ENCODE measurements around the gene MYOZ3. TPM values are rescaled to one million over a fixed set of nuclear protein-coding genes. Genes with fewer than 3 reads are reported as not detected.

Gene MYOZ3
- total RNA-seq, 4 donors from 2014 or later = 4.8 to 12.6 (median 11.3) TPM

- peak overlapping the region; percentile 91 to 99 (median 98) for H3K27ac ChIP-seq
- intact Hi-C loops (cut with DNase I; ENCODE audit: low total_unique reads) (no loop called here), in situ Hi-C loops (cut with MboI; ENCODE audit: low sequenced_read_pairs in 4 of 4) (loop anchor here in 1 of 4 donors (10.0 kb wide), 1 partner anchor 99 kb away; no protein-coding TSS in a partner anchor)
- no peak overlapping the region for H3K4me3 ChIP-seq
- DNase-seq (no peak), ATAC-seq (no peak)
- H3K36me3 ChIP-seq = no peaks in the 10 kb centered on the region
- H3K4me1 ChIP-seq = peaks cover 63 to 90% of the 10 kb centered on the region in 2 donors
- no peaks in the 10 kb centered on the region for H3K9me3 ChIP-seq
- TF ChIP-seq POLR2A (IDR thresholded peaks at IDR 0.05) (no peak), CTCF (IDR thresholded peaks at IDR 0.05 in 4 of 5, conservative IDR thresholded peaks at IDR 0.05 in 1 of 5) (no peak)
- H3K27me3 ChIP-seq = no peaks in the 10 kb centered on the region
These were observed 2.9 kb downstream of the MYOZ3 start for GRCh38 chr5:150663936-150664335.

- H3K36me3 ChIP-seq = no peaks in the 10 kb centered on the region
- H3K4me1 ChIP-seq = peaks cover 52 to 87% of the 10 kb centered on the region in 2 donors
- intact Hi-C loops (cut with DNase I; ENCODE audit: low total_unique reads) (no loop called here), in situ Hi-C loops (cut with MboI; ENCODE audit: low sequenced_read_pairs in 4 of 4) (loop anchor here in 1 of 4 donors (10.0 kb wide), 1 partner anchor 100 kb away; no protein-coding TSS in a partner anchor)
- H3K4me3 ChIP-seq = no peak overlapping the region
- peak overlapping the region; percentile 91 to 99 (median 98) for H3K27ac ChIP-seq
- no peaks in the 10 kb centered on the region for H3K27me3 ChIP-seq
- no peak for TF ChIP-seq POLR2A (IDR thresholded peaks at IDR 0.05)
- no peak for TF ChIP-seq CTCF (IDR thresholded peaks at IDR 0.05 in 4 of 5, conservative IDR thresholded peaks at IDR 0.05 in 1 of 5)
- H3K9me3 ChIP-seq = no peaks in the 10 kb centered on the region
- ATAC-seq (no peak), DNase-seq (no peak)
These were observed 4.0 kb downstream of the MYOZ3 start for GRCh38 chr5:150665044-150665443.

GRCh38 chr5:150670275-150670947 is 9.4 kb downstream of the MYOZ3 start:
- no peak overlapping the region for H3K4me3 ChIP-seq
- H3K36me3 ChIP-seq = no peaks in the 10 kb centered on the region
- no peaks in the 10 kb centered on the region for H3K9me3 ChIP-seq
- TF ChIP-seq CTCF (IDR thresholded peaks at IDR 0.05 in 4 of 5, conservative IDR thresholded peaks at IDR 0.05 in 1 of 5) (no peak), POLR2A (IDR thresholded peaks at IDR 0.05) (no peak)
- ATAC-seq = no peak
- peak overlapping the region; percentile 82 to 97 (median 92) for H3K27ac ChIP-seq
- intact Hi-C loops (cut with DNase I; ENCODE audit: low total_unique reads) = loop anchor here (10.0 kb wide), 1 partner anchor 226 kb away; the partner anchor contains the start of gene RPS14
- peaks cover 54 to 83% of the 10 kb centered on the region in 2 donors for H3K4me1 ChIP-seq
- DNase-seq = no peak
- H3K27me3 ChIP-seq = no peaks in the 10 kb centered on the region
- in situ Hi-C loops (cut with MboI; ENCODE audit: low sequenced_read_pairs in 4 of 4) = no loop called here

GRCh38 chr5:150670948-150671310 is 9.9 kb downstream of the MYOZ3 start:
- intact Hi-C loops (cut with DNase I; ENCODE audit: low total_unique reads) = loop anchor here (10.0 kb wide), 1 partner anchor 226 kb away; the partner anchor contains the start of gene RPS14
- no peaks in the 10 kb centered on the region for H3K9me3 ChIP-seq
- no peaks in the 10 kb centered on the region for H3K36me3 ChIP-seq
- TF ChIP-seq POLR2A (IDR thresholded peaks at IDR 0.05) = no peak
- no peak overlapping the region for H3K4me3 ChIP-seq
- H3K4me1 ChIP-seq = peaks cover 51 to 78% of the 10 kb centered on the region in 2 donors
- H3K27ac ChIP-seq = peak overlapping the region; percentile 82 to 97 (median 92)
- ATAC-seq (no peak), DNase-seq (no peak)
- no peaks in the 10 kb centered on the region for H3K27me3 ChIP-seq
- in situ Hi-C loops (cut with MboI; ENCODE audit: low sequenced_read_pairs in 4 of 4) = no loop called here

GRCh38 chr5:150671509-150672236 is 10.6 kb downstream of the MYOZ3 start:
- H3K27me3 ChIP-seq = no peaks in the 10 kb centered on the region
- H3K36me3 ChIP-seq = no peaks in the 10 kb centered on the region
- H3K4me3 ChIP-seq = peak overlapping the region; percentile 52 to 56 (median 56)
- ATAC-seq (no peak), DNase-seq (peak in 1 of 2 donors; percentile 31)
- H3K4me1 ChIP-seq = peaks cover 51 to 73% of the 10 kb centered on the region in 2 donors
- in situ Hi-C loops (cut with MboI; ENCODE audit: low sequenced_read_pairs in 4 of 4) = no loop called here
- H3K27ac ChIP-seq = peak overlapping the region; percentile 82 to 97 (median 92)
- no peaks in the 10 kb centered on the region for H3K9me3 ChIP-seq
- TF ChIP-seq CTCF (IDR thresholded peaks at IDR 0.05 in 4 of 5, conservative IDR thresholded peaks at IDR 0.05 in 1 of 5) (no peak), POLR2A (IDR thresholded peaks at IDR 0.05) (no peak)
- intact Hi-C loops (cut with DNase I; ENCODE audit: low total_unique reads) = loop anchor here (10.0 kb wide), 1 partner anchor 227 kb away; the partner anchor contains the start of gene RPS14
